Measurements from ENCODE around the gene CNPY2. TPM values are rescaled to one million over a fixed set of nuclear protein-coding genes. Genes with fewer than 3 reads are reported as not detected.

CNPY2 gene
- total and polyA plus RNA-seq, 2 donors (not counting 3 experiments of a cell fraction or from before 2014, with no cell fraction given) = 183 to 256 TPM

DNA sequence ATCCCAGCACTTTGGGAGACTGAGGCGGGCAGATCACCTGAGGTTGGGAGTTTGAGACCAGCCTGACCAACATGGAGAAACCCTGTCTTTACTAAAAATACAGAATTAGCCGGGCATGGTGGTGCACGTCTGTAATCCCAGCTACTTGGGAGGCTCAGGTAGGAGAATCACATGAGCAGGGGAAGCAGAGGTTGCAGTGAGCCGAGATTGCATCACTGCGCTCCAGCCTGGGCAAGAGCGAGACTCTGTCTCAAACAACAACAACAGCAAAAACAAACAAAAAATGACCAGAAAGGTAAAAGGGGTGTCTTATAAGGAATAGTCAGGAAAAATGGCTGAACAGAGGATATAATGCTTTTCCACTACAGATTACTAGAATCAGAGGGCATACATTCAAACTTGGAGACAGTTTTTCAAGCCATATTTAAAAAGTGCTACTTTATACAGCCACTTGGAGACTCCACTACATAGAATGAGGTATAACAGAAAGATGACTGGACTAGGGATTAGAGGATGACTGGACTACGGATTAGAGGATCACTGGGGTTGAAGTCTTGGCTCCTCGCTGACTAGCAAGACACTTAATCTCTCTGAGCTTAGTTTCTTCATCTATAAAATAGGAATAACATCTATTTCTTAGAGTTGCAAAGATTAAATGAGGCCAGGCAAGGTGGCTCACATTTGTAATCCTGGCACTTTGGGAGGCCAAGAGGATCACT is 10.8 kb downstream of the CNPY2 start:
- BruUV-seq (replicated peaks) = no TSS peak
- Histone ChIP-seq H3K4me2 (ENCODE audit: insufficient read depth, low read length) (no peak overlapping the region), H3K36me3 (ENCODE audit: control insufficient read depth in 2 of 2, extremely low read depth in 1 of 2, insufficient read depth in 2 of 2, low read length in 2 of 2) (peaks cover 4 to 5% of the 10 kb centered on the region in 2 experiments), H3K4me3 (replicated peaks in 1 of 3; ENCODE audit: insufficient read depth in 1 of 3, low read depth in 1 of 3, low read length in 3 of 3) (no peak overlapping the region), H3K9me1 (replicated peaks; ENCODE audit: control insufficient read depth, extremely low read depth, insufficient read depth, low read length) (no peaks in the 10 kb centered on the region), H3K9ac (replicated peaks; ENCODE audit: extremely low read depth, insufficient read depth, low read length) (no peak overlapping the region), H4K20me1 (replicated peaks; ENCODE audit: control insufficient read depth, extremely low read depth, insufficient read depth, low read length) (no peaks in the 10 kb centered on the region), H3K27me3 (ENCODE audit: control insufficient read depth in 2 of 2, insufficient read depth in 2 of 2, low read length in 2 of 2) (no peaks in the 10 kb centered on the region), H3K9me3 (replicated peaks; ENCODE audit: control insufficient read depth, insufficient read depth, low read length) (no peaks in the 10 kb centered on the region), H3K27ac (ENCODE audit: insufficient read depth, low read depth, low read length) (no peak overlapping the region), H3K4me1 (ENCODE audit: control insufficient read depth, extremely low read depth, insufficient read depth, low read length) (peaks cover 7% of the 10 kb centered on the region), H2AFZ (ENCODE audit: low read depth, low read length) (no peak overlapping the region), H3K79me2 (ENCODE audit: control insufficient read depth, insufficient read depth, low read length) (no peaks in the 10 kb centered on the region)
- intact Hi-C loops (cut with micrococcal nuclease) (no loop called here), dilution Hi-C loops (cut with MboI; ENCODE audit: extremely low pct_ligation_motif_present, low sequenced_read_pairs) (no loop called here)
- ChIA-PET POLR2A (no interaction called here), CTCF (interaction anchor here (1.6 kb wide), 1 partner anchor 159 kb away, joined by 4 read pairs; no protein-coding TSS in a partner anchor)
- no peak for TF ChIP-seq JUN (IDR thresholded peaks at IDR 0.05; ENCODE audit: borderline replicate concordance, insufficient read depth, insufficient read length, low read depth)
- TF ChIP-seq EZH2 (IDR thresholded peaks at IDR 0.05; ENCODE audit: borderline replicate concordance, low read depth, low read length, severe bottlenecking) = no peak
- TF ChIP-seq POLR2A (IDR thresholded peaks at IDR 0.05; ENCODE audit: low read depth, low read length) = no peak
- TF ChIP-seq, protein P1, sequence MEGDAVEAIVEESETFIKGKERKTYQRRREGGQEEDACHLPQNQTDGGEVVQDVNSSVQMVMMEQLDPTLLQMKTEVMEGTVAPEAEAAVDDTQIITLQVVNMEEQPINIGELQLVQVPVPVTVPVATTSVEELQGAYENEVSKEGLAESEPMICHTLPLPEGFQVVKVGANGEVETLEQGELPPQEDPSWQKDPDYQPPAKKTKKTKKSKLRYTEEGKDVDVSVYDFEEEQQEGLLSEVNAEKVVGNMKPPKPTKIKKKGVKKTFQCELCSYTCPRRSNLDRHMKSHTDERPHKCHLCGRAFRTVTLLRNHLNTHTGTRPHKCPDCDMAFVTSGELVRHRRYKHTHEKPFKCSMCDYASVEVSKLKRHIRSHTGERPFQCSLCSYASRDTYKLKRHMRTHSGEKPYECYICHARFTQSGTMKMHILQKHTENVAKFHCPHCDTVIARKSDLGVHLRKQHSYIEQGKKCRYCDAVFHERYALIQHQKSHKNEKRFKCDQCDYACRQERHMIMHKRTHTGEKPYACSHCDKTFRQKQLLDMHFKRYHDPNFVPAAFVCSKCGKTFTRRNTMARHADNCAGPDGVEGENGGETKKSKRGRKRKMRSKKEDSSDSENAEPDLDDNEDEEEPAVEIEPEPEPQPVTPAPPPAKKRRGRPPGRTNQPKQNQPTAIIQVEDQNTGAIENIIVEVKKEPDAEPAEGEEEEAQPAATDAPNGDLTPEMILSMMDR (IDR thresholded peaks at IDR 0.05; ENCODE audit: extremely low read depth in 1 of 2, insufficient read depth in 1 of 2, low read depth in 1 of 2, low read length in 2 of 2) = no peak
- TF ChIP-seq GATA2 (IDR thresholded peaks at IDR 0.05; ENCODE audit: insufficient read depth, insufficient read length, low read depth, low read length) = no peak
- FAIRE-seq (no peak), DNase-seq (ENCODE audit: low read depth, low spot score) (no peak)
